ENCODE results near the gene WNT9A.

The WNT9A gene

GRCh38 chr1:227894831-227895451 is 52.8 kb downstream of the WNT9A start:
- DNase-seq: no peak

DNA sequence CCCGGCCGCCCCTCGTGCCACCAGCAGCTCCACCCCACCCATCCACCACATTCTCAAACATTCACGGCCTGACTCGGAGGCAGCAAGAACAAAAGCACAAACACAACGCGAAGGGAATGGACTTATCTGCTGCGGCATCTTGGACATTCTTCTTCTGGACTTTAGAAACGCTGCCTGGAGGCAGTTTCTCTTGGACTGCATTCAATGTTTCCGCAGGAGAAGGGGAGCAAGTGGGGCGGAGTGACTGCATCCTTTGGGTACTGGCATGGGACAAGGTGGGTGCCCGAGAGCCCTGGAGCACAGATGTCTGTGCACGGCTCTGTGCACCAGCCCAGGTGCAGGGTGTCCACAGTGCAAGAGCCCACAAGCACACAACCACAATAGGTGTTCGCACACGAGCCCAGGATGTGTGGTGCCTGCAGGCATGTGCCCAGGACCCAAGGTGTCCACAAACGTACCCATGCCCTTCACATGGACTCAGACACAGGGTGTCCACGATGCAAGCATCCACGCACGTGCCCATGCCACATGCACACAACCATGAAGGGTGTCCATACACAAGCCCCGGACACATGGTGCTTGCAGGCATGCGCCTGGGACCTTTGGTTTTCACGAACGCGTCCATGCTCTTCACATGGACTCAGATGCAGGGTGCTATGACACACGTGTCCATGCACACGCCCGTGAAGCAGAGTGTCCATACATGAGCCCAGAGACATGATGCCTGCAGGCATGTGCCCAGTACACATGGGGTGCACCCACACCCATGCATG is 53.6 kb downstream of the WNT9A start:
- DNase-seq: no peak

- no peak for DNase-seq
Observed at GRCh38 chr1:227893300-227893948, 54.3 kb downstream of the WNT9A start.

DNA sequence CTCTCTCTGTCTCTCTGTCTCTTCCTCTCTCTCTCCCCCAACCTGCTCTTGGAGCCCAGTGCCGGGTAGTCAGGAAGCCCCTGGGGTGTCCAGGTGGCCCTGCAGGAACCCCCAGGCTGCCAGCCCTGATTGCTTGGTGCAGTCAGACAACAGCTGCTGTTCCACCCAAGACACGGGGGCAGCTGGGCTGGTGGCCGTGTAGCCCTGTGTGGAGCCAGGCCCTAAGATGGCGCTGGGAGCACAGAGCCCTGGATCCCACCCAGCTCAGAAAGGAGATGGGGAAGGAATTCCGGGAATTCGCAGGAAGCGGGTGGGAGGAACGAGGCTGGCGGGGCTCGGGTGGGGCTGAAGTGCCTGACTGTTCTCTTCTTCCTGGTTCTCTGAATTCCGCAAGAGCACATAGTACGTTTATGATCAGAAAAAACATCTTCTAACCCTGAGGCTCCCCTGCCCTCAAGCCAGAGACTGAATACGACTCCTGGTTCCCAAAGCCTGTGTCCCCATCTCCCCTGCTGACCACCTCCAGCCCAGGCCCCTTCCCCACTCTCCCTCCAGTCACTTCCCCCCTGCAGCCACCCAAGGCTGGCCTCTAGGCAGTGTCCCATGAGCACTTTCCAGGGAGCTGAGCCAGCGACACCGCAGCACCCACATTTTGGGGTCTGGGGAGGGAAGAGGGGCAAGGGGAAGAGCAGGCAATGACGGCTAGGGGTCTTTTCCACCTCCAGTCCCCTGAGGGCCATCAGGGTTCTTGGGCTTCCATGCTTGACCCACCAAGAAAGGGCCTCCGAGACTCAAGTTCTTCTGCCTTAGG is 55.0 kb downstream of the WNT9A start:
- DNase-seq: no peak

DNA sequence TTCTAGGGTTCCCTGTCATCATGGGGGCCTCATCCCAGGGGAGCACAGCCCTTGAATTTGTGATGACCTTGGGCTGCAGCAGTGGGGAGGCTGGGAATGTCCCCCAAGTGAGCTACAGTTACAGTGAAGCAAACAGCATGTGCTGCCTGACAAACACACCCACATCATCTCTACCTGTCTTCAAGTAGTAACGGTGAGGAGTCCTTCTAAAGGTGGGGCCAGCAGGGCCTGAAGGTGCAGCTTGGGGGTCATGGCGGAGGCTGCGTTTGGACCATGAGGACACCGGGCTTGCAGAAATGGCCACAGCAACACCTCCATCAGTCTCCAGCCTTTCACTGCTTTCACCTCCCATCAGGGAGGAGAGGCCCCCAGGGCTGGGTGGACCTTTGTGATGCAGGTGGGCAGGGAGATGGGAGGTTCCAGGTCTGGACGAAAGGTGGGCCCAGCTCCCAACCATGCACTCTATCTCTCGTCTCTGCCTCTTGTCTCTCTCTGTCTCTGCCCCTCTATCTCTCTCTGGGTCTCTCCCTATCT is 55.7 kb downstream of the WNT9A start:
- no peak for DNase-seq

GRCh38 chr1:227891223-227891954 is 56.3 kb downstream of the WNT9A start:
- DNase-seq: no peak

GRCh38 chr1:227890451-227891222 is 57.1 kb downstream of the WNT9A start:
- no peak for DNase-seq

DNA sequence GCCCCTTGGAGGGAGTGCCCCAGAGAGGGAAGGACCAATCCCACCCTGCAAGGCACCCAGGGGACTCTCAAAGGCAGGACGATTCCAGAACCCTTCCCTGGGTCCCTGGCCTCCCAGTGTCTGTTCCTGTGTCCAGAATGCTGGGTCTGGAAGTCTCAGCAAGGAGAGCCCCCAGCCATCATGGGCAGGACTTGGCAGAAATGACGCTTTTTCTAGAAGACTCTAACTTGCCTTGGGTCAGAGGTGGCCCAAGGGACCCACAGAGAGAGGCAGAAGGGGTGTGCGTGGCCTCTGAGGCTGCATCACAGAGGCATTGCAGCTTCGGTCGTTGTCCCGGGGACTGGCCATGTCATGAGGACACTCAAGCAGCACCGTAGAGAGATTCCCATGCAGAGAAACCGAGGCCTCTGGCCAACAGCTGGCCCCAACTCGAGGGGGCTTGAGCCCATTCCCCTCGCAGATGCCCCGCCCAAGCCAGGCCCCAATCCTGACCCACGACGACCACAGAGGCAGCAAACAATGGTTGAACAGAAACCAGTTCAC is 57.8 kb downstream of the WNT9A start:
- DNase-seq: no peak

DNA sequence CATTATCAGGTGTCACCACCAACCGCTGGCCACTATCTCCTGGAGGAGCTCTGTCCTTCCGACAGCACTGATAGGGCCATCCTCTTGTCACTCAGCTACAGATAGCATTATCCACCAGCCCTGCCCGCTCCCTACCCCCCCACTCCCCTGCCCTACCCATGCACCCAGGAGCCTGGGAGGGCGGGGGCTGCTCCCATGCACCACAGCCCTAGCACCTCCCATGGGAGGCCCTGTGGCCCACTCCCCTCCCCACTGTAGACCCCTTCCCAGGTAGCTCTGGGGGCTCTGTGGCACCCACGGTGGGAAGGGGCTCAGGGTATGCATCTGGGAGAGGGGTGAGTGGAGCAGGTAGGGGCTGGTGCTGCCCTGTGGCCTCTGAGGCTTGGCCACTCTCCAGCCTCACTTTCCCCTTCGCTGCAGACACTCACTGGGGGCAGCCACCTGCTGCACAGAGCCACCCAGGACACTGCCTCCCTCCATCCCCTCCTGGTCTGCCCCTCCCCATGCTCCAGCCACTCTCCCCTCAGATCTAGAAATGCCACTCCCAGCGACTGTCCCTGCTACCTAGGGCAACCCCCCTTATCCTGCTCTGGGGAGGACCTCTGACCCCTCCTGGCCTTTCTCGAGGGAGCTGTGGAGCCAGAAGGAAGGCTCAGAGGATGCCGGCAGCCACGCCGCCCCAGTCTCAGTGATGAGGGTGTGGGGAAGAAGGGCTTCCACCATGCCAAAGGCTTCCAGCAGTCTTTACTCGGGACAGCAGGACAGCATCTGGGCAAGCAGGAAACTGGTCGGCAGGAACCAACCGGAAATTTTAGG is 58.5 kb downstream of the WNT9A start:
- DNase-seq: no peak

- DNase-seq: no peak
Observed at GRCh38 chr1:227888404-227889046, 59.2 kb downstream of the WNT9A start.

GRCh38 chr1:227887697-227888403 is 59.9 kb downstream of the WNT9A start:
- no peak for DNase-seq

DNA sequence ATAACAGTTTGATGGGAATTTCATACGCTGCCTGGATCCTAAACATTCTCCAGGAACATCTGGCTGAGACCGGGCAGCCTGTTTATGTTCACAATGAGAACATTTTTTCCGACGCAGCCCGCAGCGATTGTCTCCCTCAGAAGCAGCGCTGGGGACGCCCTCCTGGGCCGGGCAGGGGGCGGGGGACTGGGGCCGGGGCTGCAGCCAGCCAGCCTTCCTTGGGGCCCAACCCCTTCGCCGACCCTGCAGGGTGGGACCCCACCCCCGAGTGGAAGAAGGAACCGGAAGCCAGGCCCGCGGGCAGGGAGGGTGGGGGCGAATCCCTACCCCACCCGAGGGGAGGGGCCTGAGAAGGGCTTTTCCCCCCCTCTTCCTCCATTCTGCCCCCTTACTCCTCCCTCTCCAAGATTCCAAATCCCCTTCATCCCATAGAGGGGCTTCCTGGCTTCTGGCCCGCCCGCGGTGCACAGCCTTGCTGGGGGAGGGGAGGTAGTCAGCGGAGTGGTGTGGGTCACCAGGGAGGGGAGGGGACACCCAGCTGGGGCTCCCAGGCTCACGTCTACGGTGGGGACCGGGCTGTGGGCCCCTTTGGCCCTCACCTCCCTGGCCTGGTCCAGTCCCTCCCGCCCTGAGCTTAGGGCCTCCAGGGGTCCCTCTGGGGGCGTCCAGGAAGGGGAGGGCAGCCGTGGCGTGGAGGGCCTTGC is 60.6 kb downstream of the WNT9A start:
- DNase-seq: no peak

GRCh38 chr1:227886503-227886961 is 61.2 kb downstream of the WNT9A start:
- no peak for DNase-seq

DNA sequence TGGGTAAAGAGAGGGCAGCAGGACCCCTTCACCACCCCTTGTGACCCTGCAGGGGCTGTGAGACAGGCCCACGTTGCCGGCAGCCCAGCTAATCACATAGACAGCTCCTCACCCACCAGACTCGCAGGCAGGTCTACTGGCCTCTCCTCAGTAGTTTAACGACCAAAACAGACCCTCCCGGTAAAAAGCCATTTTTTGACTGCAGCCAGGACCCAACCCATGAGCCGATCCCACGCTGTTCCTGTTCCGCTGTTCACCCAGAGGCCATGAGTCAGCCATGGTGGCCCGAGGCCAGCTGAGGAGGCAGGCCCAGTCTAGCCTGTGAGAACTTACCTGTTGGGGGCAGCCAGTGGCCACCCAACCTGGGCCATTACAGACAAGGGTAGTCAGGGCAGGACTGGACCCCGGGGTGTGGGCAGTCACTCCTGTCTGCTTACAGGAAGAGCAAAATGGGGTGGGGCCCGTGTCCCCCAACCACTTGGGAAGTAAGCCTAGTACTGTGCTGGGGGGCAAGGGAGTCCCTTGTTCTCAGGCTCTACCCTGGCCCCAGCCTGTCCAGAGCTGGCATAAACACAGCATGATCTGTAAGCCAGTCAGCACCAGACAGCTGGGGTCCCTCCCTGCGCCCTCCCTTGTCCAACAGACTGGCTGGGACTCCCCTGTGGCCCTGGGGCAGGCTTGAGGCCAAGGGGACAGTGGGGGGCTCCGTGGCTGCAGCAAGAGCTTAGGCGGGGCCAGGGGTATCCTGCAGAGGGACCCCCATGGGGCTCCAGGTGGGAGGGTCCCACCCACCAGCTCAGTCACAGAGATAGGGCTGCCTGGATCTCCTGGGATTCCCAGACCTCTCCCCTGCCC is 61.9 kb downstream of the WNT9A start:
- DNase-seq: no peak

DNA sequence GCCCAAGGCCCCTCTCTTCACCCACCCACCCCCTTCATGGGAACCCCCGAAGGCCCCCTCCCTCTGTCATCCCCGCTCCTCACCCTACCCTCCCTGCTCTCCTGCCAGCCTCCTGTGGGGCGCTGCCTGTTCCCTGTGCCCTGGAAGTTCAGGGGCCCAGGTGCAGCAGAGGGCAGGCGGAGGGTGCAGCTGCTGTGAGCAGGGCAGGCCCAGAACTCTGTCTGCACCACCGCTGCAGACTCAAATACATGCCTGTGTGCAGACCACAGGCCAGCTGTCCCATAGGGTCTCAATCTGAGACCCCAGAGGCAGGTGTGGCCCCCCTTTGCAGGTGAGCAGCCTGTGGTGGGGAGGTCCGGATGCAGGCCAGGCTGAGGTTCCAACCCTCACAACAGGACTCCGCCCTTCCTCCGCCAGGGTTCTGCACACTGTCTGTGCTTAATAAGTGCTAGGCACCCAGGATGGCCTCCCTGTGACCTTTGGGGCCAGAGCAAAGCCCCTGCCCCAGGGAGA is 62.5 kb downstream of the WNT9A start:
- no peak for DNase-seq

DNA sequence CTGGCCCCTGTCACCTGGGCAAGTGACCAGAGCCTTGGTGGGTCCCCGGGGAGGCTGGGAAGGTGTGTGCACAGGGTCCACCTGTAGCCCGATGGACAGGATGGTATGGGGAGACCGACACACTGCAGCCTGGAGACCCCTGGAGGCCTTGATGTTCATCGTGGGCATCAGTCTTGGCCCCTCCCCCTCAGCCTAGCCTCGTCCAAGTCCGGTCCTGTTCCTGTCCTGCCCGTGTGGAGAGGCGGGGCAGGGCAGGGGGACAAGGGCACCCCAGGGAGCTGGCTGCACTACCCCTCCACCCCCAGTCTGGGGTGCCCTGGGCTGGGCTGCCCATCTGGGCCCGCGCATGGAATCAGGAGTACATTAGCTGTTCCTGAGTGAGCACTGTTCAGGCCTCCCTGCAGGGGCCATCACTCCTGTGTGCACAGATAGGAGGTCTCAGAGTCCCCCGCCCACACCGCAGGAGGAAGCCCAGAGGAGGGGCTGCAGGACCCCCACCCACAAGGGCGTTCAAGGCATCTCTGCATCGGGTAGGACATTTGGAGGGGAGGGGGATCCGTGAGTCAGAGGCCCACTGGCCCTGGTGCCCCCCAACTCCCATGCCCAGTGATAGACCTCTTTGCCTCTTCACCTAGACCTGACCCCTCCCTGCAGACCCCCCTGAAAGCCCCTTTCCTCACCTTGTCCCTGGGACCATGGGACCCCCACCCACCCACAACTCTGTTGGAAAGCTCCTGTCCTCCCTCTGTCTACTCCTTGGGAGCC is 63.2 kb downstream of the WNT9A start:
- no peak for DNase-seq

Measured in NCI-H345 (cell line).